Retinal pigment epithelial cell (primary cell): Measurements from ENCODE around the gene RTF2.

Experiments
- DNase-seq: peaks from one replicate; pipeline ENCODE4 v3.0.0-alpha.2; 2010; ENCODE audit warnings: low read depth
- H3K4me3 ChIP-seq: 2 replicates; pipeline ENCODE4 v1.5.1; 2011; ENCODE audit warnings: mild to moderate bottlenecking, low read length, control low read depth, moderate library complexity
- CTCF ChIP-seq: conservative IDR thresholded peaks from 2 replicates; pipeline ENCODE4 v1.5.1; 2011; ENCODE audit warnings: low read depth, low read length, control low read depth, inconsistent platforms

The RTF2 gene

GRCh38 chr20:56445130-56445529 lies 23.3 kb upstream of the RTF2 start:
- no peak for DNase-seq
- no peak for TF ChIP-seq CTCF

GRCh38 chr20:56445540-56445939 lies 22.9 kb upstream of the RTF2 start:
- DNase-seq: no peak
- TF ChIP-seq CTCF: no peak
- H3K4me3 ChIP-seq: no peak overlapping the region

More at GRCh38 chr20:56445130-56445529, 23.3 kb upstream of the RTF2 start:
- H3K4me3 ChIP-seq: no peak overlapping the region

GRCh38 chr20:56447227-56447626 lies 21.2 kb upstream of the RTF2 start:
- no peak for TF ChIP-seq CTCF
- no peak for DNase-seq
- H3K4me3 ChIP-seq: no peak overlapping the region

- DNase-seq: no peak
- TF ChIP-seq CTCF: no peak
- H3K4me3 ChIP-seq: no peak overlapping the region
Observed at GRCh38 chr20:56449459-56449858, 19.0 kb upstream of the RTF2 start.

GRCh38 chr20:56451056-56451765 lies 17.2 kb upstream of the RTF2 start:
- TF ChIP-seq CTCF: no peak
- DNase-seq: no peak
- no peak overlapping the region for H3K4me3 ChIP-seq

- TF ChIP-seq CTCF: no peak
- H3K4me3 ChIP-seq: no peak overlapping the region
- no peak for DNase-seq
Observed at GRCh38 chr20:56453352-56453751, 15.1 kb upstream of the RTF2 start.

- no peak for TF ChIP-seq CTCF
- no peak for DNase-seq
- H3K4me3 ChIP-seq: no peak overlapping the region
Observed at GRCh38 chr20:56454754-56455153, 13.7 kb upstream of the RTF2 start.
